GM18861 (cell line): ENCODE results near the gene PRMT5.

Experiments
- ATAC-seq: cut with Tn5 transposase; IDR thresholded peaks from one replicate; pipeline ENCODE4 v1.9.1; 2021; ENCODE audit not compliant: unreplicated experiment

Gene PRMT5

GRCh38 chr14:22878271-22879246, 50.6 kb downstream of the PRMT5 start:
- no peak for ATAC-seq

GRCh38 chr14:22877000-22877501, 52.1 kb downstream of the PRMT5 start:
- no peak for ATAC-seq

- no peak for ATAC-seq
Observed at GRCh38 chr14:22875748-22876319, 53.3 kb downstream of the PRMT5 start.

- ATAC-seq: no peak
Observed at GRCh38 chr14:22875003-22875747, 54.0 kb downstream of the PRMT5 start.

- ATAC-seq: no peak
Observed at GRCh38 chr14:22872833-22873520, 56.2 kb downstream of the PRMT5 start.

- peak; percentile 12 for ATAC-seq
Observed at GRCh38 chr14:22872033-22872832, 56.9 kb downstream of the PRMT5 start.

GRCh38 chr14:22871224-22872032, 57.7 kb downstream of the PRMT5 start, which contains the start of gene LRP10:
Gene LRP10, plus strand, starts transcription at chr14:22871740. Its CDS starts 564 bp downstream, at chr14:22872304.
- peak; percentile 74 for ATAC-seq

- peak; percentile 52 for ATAC-seq
Observed at GRCh38 chr14:22870811-22871223, 58.4 kb downstream of the PRMT5 start.
